OCI-LY1 (cell line): ENCODE measurements around the gene FOXN3.

Experiments used
- H2AFZ ChIP-seq: fragments of 200-600 bp; sonication (generic), shearing (Covaris generic); 2 replicates; pipeline ENCODE4 v1.6.0; 2014; ENCODE audit warnings: antibody characterized with exemption, mild to moderate bottlenecking, low read length
- H3F3A ChIP-seq: fragments of 200-600 bp; sonication (generic), shearing (Covaris generic); 2 replicates; pipeline ENCODE4 v1.6.0; 2014; ENCODE audit warnings: mild to moderate bottlenecking, antibody characterized with exemption, low read length, moderate library complexity; ENCODE audit not compliant: insufficient read depth
- H3K27ac ChIP-seq: fragments of 200-600 bp; sonication (generic); 2 replicates; pipeline ENCODE4 v1.5.1; 2014; ENCODE audit warnings: low read length, mixed run types, mild to moderate bottlenecking, low read depth; ENCODE audit not compliant: poor library complexity, severe bottlenecking
- H3K27me3 ChIP-seq: fragments of 200-600 bp; sonication (generic); 2 replicates; pipeline ENCODE4 v1.6.0; 2014; ENCODE audit warnings: antibody characterized with exemption, mild to moderate bottlenecking, low read length, moderate library complexity; ENCODE audit not compliant: insufficient read depth
- H3K36me3 ChIP-seq: fragments of 200-600 bp; sonication (generic); 2 replicates; pipeline ENCODE4 v1.6.1; 2014; ENCODE audit warnings: mild to moderate bottlenecking, antibody characterized with exemption, low read length, moderate library complexity, mixed read lengths; ENCODE audit not compliant: insufficient read depth
- H3K4me1 ChIP-seq: fragments of 200-600 bp; sonication (generic); 2 replicates; pipeline ENCODE4 v1.5.1; 2014; ENCODE audit warnings: mild to moderate bottlenecking, low read length, moderate library complexity; ENCODE audit not compliant: insufficient read depth, severe bottlenecking
- H3K4me2 ChIP-seq: fragments of 200-600 bp; sonication (generic), shearing (Covaris generic); 2 replicates; pipeline ENCODE4 v1.6.1; 2014; ENCODE audit warnings: low read length
- H3K4me3 ChIP-seq: fragments of 200-600 bp; sonication (generic); 2 replicates; pipeline ENCODE4 v1.5.1; 2014; ENCODE audit warnings: low read length, low read depth, mild to moderate bottlenecking, mixed read lengths; ENCODE audit not compliant: poor library complexity, severe bottlenecking
- H3K79me2 ChIP-seq: fragments of 200-600 bp; shearing (Covaris generic); 2 replicates; pipeline ENCODE4 v1.6.1; 2016; ENCODE audit warnings: mixed run types, low read length, mixed read lengths; ENCODE audit not compliant: insufficient read depth
- H3K9ac ChIP-seq: fragments of 200-600 bp; sonication (generic), shearing (Covaris generic); 2 replicates; pipeline ENCODE4 v1.6.1; 2014; ENCODE audit warnings: mild to moderate bottlenecking, low read length, mixed read lengths
- H3K9me2 ChIP-seq: fragments of 200-600 bp; sonication (generic), shearing (Covaris generic); 2 replicates; pipeline ENCODE4 v1.6.1; 2014; ENCODE audit warnings: low read depth, mild to moderate bottlenecking, low read length, mixed read lengths
- H3K9me3 ChIP-seq: fragments of 200-600 bp; shearing (Covaris generic); 2 replicates; pipeline ENCODE4 v1.6.1; 2014; ENCODE audit warnings: low read length, mixed read lengths
- H4K20me1 ChIP-seq: fragments of 200-600 bp; sonication (generic), shearing (Covaris generic); 2 replicates; pipeline ENCODE4 v1.6.0; 2016; ENCODE audit warnings: mild to moderate bottlenecking, low read length; ENCODE audit not compliant: insufficient read depth
- CTCF ChIP-seq: fragments of 200-600 bp; sonication (generic), shearing (Covaris generic); IDR thresholded peaks from 2 replicates; pipeline ENCODE4 v1.5.1; 2017; ENCODE audit warnings: mild to moderate bottlenecking, antibody characterized with exemption, low read length, moderate library complexity, mixed read lengths
- EZH2 ChIP-seq: fragments of 200-600 bp; sonication (generic), shearing (Covaris generic); IDR thresholded peaks from 2 replicates; pipeline ENCODE4 v1.8.0; 2017; ENCODE audit warnings: borderline replicate concordance, mixed run types, mild to moderate bottlenecking, antibody characterized with exemption, low read length, moderate library complexity, mixed read lengths

The FOXN3 gene

DNA sequence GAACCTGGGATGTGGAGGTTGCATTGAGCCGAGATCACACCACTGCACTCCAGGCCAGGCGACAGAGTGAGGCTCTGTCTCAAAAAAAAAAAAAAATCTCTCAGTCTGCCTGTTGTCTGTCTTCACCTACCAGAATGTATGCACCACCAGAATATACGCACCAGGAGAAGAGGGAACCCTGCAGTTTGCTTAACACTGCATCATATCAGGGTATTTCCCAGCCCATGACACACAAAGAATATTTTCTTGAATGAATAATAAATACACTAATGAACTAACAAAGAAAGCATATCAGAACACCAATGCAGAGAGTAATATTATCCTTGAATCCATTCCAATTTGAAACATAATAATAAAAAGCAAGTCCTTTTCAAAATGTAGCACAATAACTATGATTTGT lies 44.2 kb upstream of the FOXN3 start:
- H3K4me3 ChIP-seq: no peak overlapping the region
- H3K9me3 ChIP-seq: no peaks in the 10 kb centered on the region
- H3K79me2 ChIP-seq: no peaks in the 10 kb centered on the region
- no peak for TF ChIP-seq CTCF
- no peak for TF ChIP-seq EZH2
- H3K9ac ChIP-seq: no peak overlapping the region
- H3K4me2 ChIP-seq: no peak overlapping the region
- no peaks in the 10 kb centered on the region for H4K20me1 ChIP-seq
- no peaks in the 10 kb centered on the region for H3K27me3 ChIP-seq
- no peak overlapping the region for H2AFZ ChIP-seq
- H3K36me3 ChIP-seq: no peaks in the 10 kb centered on the region; the same call in 1 of the 2 replicates
- no peaks in the 10 kb centered on the region for H3F3A ChIP-seq
- H3K4me1 ChIP-seq: no peaks in the 10 kb centered on the region
- no peaks in the 10 kb centered on the region for H3K9me2 ChIP-seq
- no peak overlapping the region for H3K27ac ChIP-seq

DNA sequence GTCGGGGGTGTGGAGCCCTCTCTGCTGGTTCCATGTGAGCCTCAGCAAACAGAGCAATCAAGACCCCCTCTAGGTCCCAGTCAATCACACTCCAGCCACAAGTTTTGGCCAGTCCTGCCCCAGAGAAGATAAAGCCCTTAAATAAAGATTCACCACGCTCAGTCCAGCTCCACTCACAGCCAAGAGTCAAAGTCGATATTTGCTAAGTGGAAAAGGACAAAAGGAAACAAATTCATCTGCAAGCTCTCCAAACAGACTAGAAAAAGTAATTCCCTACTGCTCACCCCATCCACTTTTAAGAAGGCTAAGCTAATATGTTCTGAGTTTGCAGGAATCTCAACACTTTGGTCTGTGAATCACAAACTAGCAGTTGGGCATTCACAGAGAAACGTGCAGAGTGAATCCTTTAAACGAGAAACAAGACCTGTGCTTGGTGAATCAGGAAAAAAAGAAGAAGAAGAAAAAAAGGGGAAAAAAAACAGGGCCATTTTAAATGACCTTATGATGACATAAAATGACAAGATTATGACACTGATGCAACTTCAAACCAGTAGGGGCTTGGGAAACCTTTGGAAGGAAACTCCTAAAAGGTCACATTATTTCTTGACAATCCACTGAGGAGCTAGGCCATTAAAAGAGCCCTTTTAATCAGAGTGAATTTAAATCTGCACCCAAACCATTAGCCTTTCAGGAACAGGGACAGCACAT lies 41.8 kb upstream of the FOXN3 start:
- Histone ChIP-seq H3K79me2 (no peaks in the 10 kb centered on the region), H3K4me3 (no peak overlapping the region), H3K4me1 (no peaks in the 10 kb centered on the region), H3F3A (no peaks in the 10 kb centered on the region), H3K27me3 (no peaks in the 10 kb centered on the region), H3K9me3 (no peaks in the 10 kb centered on the region), H3K27ac (no peak overlapping the region), H2AFZ (no peak overlapping the region), H3K36me3 (no peaks in the 10 kb centered on the region), H3K9me2 (no peaks in the 10 kb centered on the region), H3K4me2 (no peak overlapping the region), H4K20me1 (no peaks in the 10 kb centered on the region), H3K9ac (no peak overlapping the region)
- no peak for TF ChIP-seq CTCF
- no peak for TF ChIP-seq EZH2

DNA sequence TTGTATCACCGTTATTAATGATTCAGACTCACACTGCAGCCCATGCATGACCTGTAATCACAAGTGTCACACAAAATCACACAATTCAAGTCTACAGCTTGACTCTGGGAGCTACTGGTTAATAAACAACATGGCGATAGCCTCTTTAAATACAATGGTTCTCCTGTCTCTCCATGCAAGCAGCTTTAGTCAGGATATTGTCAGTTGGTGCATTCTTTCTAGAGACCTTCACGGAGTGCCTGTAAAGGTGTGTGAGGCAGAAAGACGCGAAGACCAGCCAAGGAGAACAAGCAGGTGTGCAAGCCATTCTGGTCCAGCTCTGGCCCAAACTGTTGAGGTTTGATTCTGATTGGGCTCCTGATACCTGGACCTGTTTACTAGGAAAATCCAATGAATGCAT lies 40.0 kb upstream of the FOXN3 start:
- no peaks in the 10 kb centered on the region for H3K4me1 ChIP-seq
- no peaks in the 10 kb centered on the region for H3K36me3 ChIP-seq
- H3K9me3 ChIP-seq: no peaks in the 10 kb centered on the region
- no peak overlapping the region for H2AFZ ChIP-seq
- no peak overlapping the region for H3K27ac ChIP-seq
- H3K9ac ChIP-seq: no peak overlapping the region
- H3F3A ChIP-seq: no peaks in the 10 kb centered on the region
- no peak for TF ChIP-seq CTCF
- TF ChIP-seq EZH2: no peak
- H3K4me3 ChIP-seq: no peak overlapping the region
- H3K79me2 ChIP-seq: no peaks in the 10 kb centered on the region
- no peaks in the 10 kb centered on the region for H4K20me1 ChIP-seq
- no peaks in the 10 kb centered on the region for H3K9me2 ChIP-seq
- no peaks in the 10 kb centered on the region for H3K27me3 ChIP-seq
- no peak overlapping the region for H3K4me2 ChIP-seq
